NCI-H510A treated with DMSO at 0.1 percent for 48 hours (cell line): ENCODE results near the gene TFF2.

Source experiments
- DNase-seq: peaks from one replicate; lab custom pipeline; 2025; lab: John Stamatoyannopoulos, UW

The TFF2 gene

GRCh38 chr21:42346866-42347600 lies 3.8 kb downstream of the TFF2 start:
- DNase-seq: no peak

- no peak for DNase-seq
Measured at GRCh38 chr21:42346441-42346840, 4.4 kb downstream of the TFF2 start.

GRCh38 chr21:42344631-42345030 lies 6.2 kb downstream of the TFF2 start:
- DNase-seq: no peak

GRCh38 chr21:42343963-42344510 lies 6.8 kb downstream of the TFF2 start:
- no peak for DNase-seq

GRCh38 chr21:42343556-42343955 lies 7.2 kb downstream of the TFF2 start:
- DNase-seq: no peak

GRCh38 chr21:42343101-42343500 lies 7.7 kb downstream of the TFF2 start:
- DNase-seq: no peak

- no peak for DNase-seq
Measured at GRCh38 chr21:42341776-42342542, 8.8 kb downstream of the TFF2 start.

- DNase-seq: peak; percentile 28
Measured at GRCh38 chr21:42340187-42341050, 10.4 kb downstream of the TFF2 start.

- no peak for DNase-seq
Measured at GRCh38 chr21:42338729-42339715, 11.8 kb downstream of the TFF2 start.

- DNase-seq: peak; percentile 94
Measured at GRCh38 chr21:42337830-42338728, 12.7 kb downstream of the TFF2 start.

GRCh38 chr21:42337276-42337675 lies 13.5 kb downstream of the TFF2 start:
- DNase-seq: no peak

- DNase-seq: peak; percentile 77
Measured at GRCh38 chr21:42336054-42336453, 14.7 kb downstream of the TFF2 start.

- DNase-seq: no peak
Measured at GRCh38 chr21:42332557-42333317, 18.1 kb downstream of the TFF2 start.

- no peak for DNase-seq
Measured at GRCh38 chr21:42331660-42332059, 19.1 kb downstream of the TFF2 start.

GRCh38 chr21:42330380-42331371 lies 20.1 kb downstream of the TFF2 start:
- no peak for DNase-seq

GRCh38 chr21:42324896-42325295 lies 25.9 kb downstream of the TFF2 start:
- no peak for DNase-seq

- no peak for DNase-seq
Measured at GRCh38 chr21:42321845-42322244, 28.9 kb downstream of the TFF2 start.

- no peak for DNase-seq
Measured at GRCh38 chr21:42321231-42321630, 29.6 kb downstream of the TFF2 start.
